ENCODE results near the gene PDGFRB. TPM values are rescaled to one million over a fixed set of nuclear protein-coding genes. Genes with fewer than 3 reads are reported as not detected.
A peak's percentile ranks its signal among the peaks of the same experiment; 100 is the strongest.

The PDGFRB gene
- total and polyA plus RNA-seq, 2 experiments from 2014 or later = 4.2 to 5.3 TPM

GRCh38 chr5:150190503-150190979 is 34.9 kb upstream of the PDGFRB start:
- DNase-seq (ENCODE audit: low read depth in 1 of 2, low spot score in 1 of 2) = no peak
- Histone ChIP-seq H3K9me3 (ENCODE audit: low read depth) (no peaks in the 10 kb centered on the region), H3K4me1 (ENCODE audit: low read depth) (no peaks in the 10 kb centered on the region), H3K27me3 (peaks cover 67% of the 10 kb centered on the region), H3K27ac (no peak overlapping the region), H3K4me3 (no peak overlapping the region), H3K36me3 (no peaks in the 10 kb centered on the region)
- TF ChIP-seq, protein P1, sequence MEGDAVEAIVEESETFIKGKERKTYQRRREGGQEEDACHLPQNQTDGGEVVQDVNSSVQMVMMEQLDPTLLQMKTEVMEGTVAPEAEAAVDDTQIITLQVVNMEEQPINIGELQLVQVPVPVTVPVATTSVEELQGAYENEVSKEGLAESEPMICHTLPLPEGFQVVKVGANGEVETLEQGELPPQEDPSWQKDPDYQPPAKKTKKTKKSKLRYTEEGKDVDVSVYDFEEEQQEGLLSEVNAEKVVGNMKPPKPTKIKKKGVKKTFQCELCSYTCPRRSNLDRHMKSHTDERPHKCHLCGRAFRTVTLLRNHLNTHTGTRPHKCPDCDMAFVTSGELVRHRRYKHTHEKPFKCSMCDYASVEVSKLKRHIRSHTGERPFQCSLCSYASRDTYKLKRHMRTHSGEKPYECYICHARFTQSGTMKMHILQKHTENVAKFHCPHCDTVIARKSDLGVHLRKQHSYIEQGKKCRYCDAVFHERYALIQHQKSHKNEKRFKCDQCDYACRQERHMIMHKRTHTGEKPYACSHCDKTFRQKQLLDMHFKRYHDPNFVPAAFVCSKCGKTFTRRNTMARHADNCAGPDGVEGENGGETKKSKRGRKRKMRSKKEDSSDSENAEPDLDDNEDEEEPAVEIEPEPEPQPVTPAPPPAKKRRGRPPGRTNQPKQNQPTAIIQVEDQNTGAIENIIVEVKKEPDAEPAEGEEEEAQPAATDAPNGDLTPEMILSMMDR (IDR thresholded peaks at IDR 0.05; ENCODE audit: low read depth, low read length) = no peak

DNA sequence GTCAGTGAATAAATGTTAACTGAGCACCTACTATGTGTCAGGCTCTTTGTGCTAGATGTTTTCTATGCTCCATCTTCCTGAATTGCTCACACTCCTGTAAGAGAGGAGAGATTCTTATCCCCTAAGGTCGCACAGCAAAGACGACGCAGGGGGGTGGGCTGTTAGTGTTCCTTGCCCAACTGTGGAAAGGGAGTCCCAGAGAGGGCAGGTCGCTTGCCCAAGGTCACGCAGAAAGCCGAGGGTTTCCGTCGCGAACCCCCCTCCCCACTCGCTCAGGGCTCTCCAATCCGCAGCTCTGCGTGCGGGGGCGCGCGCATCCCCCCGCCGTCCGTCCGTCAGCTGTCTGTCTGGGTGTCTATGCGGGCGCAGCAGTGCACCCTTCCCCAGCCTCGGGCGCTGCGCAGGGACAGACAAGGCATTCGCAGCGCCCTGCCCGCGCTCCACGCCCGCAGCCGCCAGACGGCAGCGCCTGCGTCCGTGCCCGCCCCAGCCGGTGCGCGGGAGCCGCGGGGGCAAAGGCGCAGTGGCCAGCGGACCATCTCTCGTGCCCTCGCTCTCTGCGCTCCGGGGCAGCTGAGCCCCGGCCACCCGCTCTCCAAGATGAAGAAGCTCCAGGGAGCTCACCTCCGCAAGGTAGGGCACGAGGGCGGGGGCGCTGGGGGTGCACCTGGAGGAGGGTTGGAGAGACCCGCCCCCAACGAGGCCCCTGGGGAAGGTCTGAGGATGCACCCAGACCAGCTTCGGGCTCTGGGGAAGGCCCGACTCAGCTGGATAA is 34.3 kb upstream of the PDGFRB start, which contains the start of gene SLC6A7:
Gene SLC6A7, plus strand, starts transcription at position 335 of the 775 bp plus-strand sequence. Its CDS starts 266 bp downstream, at position 601.
- Histone ChIP-seq H3K27ac (no peak within 1 kb of the TSS), H3K4me3 (peak within 1 kb of the TSS; percentile 19), H3K4me1 (ENCODE audit: low read depth) (no peaks in the 10 kb centered on the region), H3K36me3 (no peaks in the 10 kb centered on the region), H3K27me3 (peaks cover 67% of the 10 kb centered on the region), H3K9me3 (ENCODE audit: low read depth) (no peaks in the 10 kb centered on the region)
- TF ChIP-seq, protein P1 (IDR thresholded peaks at IDR 0.05; ENCODE audit: low read depth, low read length) = no peak
- peak in 1 of 2 donors; percentile 50 for DNase-seq (ENCODE audit: low read depth in 1 of 2, low spot score in 1 of 2)

- TF ChIP-seq, protein P1 (IDR thresholded peaks at IDR 0.05; ENCODE audit: low read depth, low read length) = no peak
- Histone ChIP-seq H3K27me3 (peaks cover 67% of the 10 kb centered on the region), H3K27ac (no peak overlapping the region), H3K4me1 (ENCODE audit: low read depth) (no peaks in the 10 kb centered on the region), H3K4me3 (no peak overlapping the region), H3K9me3 (ENCODE audit: low read depth) (no peaks in the 10 kb centered on the region), H3K36me3 (no peaks in the 10 kb centered on the region)
- DNase-seq (ENCODE audit: low read depth in 1 of 2, low spot score in 1 of 2) = no peak
Observed at GRCh38 chr5:150189326-150189725, 33.7 kb upstream of the PDGFRB start.

- Histone ChIP-seq H3K27ac (no peak overlapping the region), H3K36me3 (no peaks in the 10 kb centered on the region), H3K4me3 (no peak overlapping the region), H3K4me1 (ENCODE audit: low read depth) (no peaks in the 10 kb centered on the region), H3K27me3 (peaks cover 67% of the 10 kb centered on the region), H3K9me3 (ENCODE audit: low read depth) (no peaks in the 10 kb centered on the region)
- no peak for DNase-seq (ENCODE audit: low read depth in 1 of 2, low spot score in 1 of 2)
- TF ChIP-seq, protein P1 (IDR thresholded peaks at IDR 0.05; ENCODE audit: low read depth, low read length) = no peak
Observed at GRCh38 chr5:150188146-150188842, 32.6 kb upstream of the PDGFRB start.

DNA sequence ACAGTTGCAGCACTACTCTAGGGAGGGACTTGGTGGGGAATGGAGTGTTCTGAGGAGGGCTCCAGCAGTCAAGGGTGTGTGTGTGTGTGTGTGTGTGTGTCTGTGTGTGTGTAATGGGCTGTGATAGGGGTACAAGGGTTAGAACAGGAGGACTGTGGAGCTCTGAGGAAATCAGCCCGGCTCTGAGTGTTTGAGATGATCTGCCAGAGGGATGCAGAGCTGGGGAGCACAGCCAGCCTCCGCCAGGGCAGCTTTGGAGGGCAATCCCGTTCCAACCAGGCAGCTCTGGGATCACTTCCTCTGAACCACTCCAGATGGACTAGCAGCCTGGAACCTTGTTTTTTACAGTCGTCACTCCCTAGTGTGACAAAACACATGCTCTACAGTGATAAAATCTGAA is 31.3 kb upstream of the PDGFRB start:
- no peak overlapping the region for H3K4me3 ChIP-seq
- peaks cover 58% of the 10 kb centered on the region for H3K27me3 ChIP-seq
- DNase-seq (ENCODE audit: low read depth in 1 of 2, low spot score in 1 of 2) = no peak
- TF ChIP-seq, protein P1 (IDR thresholded peaks at IDR 0.05; ENCODE audit: low read depth, low read length) = no peak
- no peaks in the 10 kb centered on the region for H3K4me1 ChIP-seq (ENCODE audit: low read depth)
- no peaks in the 10 kb centered on the region for H3K9me3 ChIP-seq (ENCODE audit: low read depth)
- no peak overlapping the region for H3K27ac ChIP-seq
- no peaks in the 10 kb centered on the region for H3K36me3 ChIP-seq

Data from cardiac muscle cell (in vitro differentiated cells and primary cell).